ENCODE data around the gene CCDC57.

DNA sequence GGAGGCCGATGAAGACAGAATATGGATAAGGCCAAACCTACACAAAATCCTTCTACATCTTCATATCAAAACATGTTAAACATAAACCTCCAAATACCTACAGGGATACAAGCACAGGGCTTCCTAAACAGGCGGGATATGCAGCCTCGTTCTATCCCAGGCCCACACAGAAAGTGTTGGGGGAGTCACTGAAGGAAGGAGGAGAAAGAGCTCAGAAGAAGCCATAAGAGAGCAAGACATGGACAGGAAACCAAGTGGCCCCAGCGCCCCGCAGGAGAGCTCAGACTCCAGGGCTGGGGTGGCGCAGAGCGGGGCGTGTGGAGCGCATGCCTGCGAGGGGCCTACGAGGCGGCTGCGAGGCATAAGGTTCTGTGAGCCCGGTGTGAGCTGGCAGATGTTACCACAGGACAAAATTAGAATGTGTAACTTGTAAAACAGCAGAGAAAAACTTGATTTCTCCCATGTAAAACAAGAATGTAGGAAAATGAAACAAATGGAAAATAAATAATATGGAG, 103.6 kb downstream of the CCDC57 start:
- TF ChIP-seq, protein P1, sequence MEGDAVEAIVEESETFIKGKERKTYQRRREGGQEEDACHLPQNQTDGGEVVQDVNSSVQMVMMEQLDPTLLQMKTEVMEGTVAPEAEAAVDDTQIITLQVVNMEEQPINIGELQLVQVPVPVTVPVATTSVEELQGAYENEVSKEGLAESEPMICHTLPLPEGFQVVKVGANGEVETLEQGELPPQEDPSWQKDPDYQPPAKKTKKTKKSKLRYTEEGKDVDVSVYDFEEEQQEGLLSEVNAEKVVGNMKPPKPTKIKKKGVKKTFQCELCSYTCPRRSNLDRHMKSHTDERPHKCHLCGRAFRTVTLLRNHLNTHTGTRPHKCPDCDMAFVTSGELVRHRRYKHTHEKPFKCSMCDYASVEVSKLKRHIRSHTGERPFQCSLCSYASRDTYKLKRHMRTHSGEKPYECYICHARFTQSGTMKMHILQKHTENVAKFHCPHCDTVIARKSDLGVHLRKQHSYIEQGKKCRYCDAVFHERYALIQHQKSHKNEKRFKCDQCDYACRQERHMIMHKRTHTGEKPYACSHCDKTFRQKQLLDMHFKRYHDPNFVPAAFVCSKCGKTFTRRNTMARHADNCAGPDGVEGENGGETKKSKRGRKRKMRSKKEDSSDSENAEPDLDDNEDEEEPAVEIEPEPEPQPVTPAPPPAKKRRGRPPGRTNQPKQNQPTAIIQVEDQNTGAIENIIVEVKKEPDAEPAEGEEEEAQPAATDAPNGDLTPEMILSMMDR (IDR thresholded peaks at IDR 0.05; ENCODE audit: low read length): no peak
- no peak for TF ChIP-seq EZH2 (optimal IDR thresholded peaks at IDR 0.05; ENCODE audit: low read depth, low read length)

Measured in MM.1S (cell line).